PFSK-1 (cell line): ENCODE data around the gene KIF5A.
A peak's percentile ranks its signal among the peaks of the same experiment; 100 is the strongest.

Source experiments
- FOXP2 ChIP-seq: optimal IDR thresholded peaks from 2 replicates; pipeline ENCODE3; 2011; ENCODE audit warnings: borderline replicate concordance, control low read depth, inconsistent platforms; ENCODE audit not compliant: insufficient read depth; ENCODE audit errors: extremely low read length, extremely low read depth
- POLR2AphosphoS5 ChIP-seq: IDR thresholded peaks from 2 replicates; pipeline ENCODE4 v1.6.1; 2012; ENCODE audit warnings: low read depth, mild to moderate bottlenecking, control low read depth, low read length, moderate library complexity
- REST ChIP-seq, 2 experiments: IDR thresholded peaks; 2 replicates each; pipeline versions ENCODE4 v1.6.1 to v1.8.0; 2011 to 2012; ENCODE audit warnings: low read depth in 2 of 2, low read length in 2 of 2, control low read depth in 1 of 2, inconsistent platforms in 1 of 2, mild to moderate bottlenecking in 1 of 2, moderate library complexity in 1 of 2; ENCODE audit not compliant: insufficient read depth in 1 of 2
- SIN3A ChIP-seq: IDR thresholded peaks from 2 replicates; pipeline ENCODE4 v1.6.1; 2012; ENCODE audit warnings: mild to moderate bottlenecking, low read length, moderate library complexity, borderline replicate concordance; ENCODE audit not compliant: insufficient read depth
- TAF1 ChIP-seq: IDR thresholded peaks from 2 replicates; pipeline ENCODE4 v1.6.1; 2012; ENCODE audit warnings: low read length, control low read depth, borderline replicate concordance; ENCODE audit not compliant: insufficient read depth

- TF ChIP-seq REST (IDR thresholded peaks at IDR 0.05; ENCODE audit: insufficient read depth in 1 of 2, low read depth in 2 of 2, low read length in 2 of 2) = no peak
- TF ChIP-seq POLR2AphosphoS5 = no peak; the same call in 1 of the 2 replicates
- TF ChIP-seq TAF1 = 0 out of 2 replicates have a peak, but pooled peaks have one; percentile 15
- TF ChIP-seq FOXP2 = no peak
- no peak for TF ChIP-seq SIN3A
These were observed 19.3 kb upstream of the KIF5A start for GRCh38 chr12:57530396-57531142.
